Activated gamma-delta T cell treated with Interleukin-2 at 50 U/mL for 16 hours (primary cell): ENCODE results near the gene JARID2.
A peak's percentile ranks its signal among the peaks of the same experiment; 100 is the strongest.

Experiments used
- DNase-seq: peaks from one replicate; pipeline ENCODE4 v3.0.0-alpha.2; 2020

Gene JARID2

DNA sequence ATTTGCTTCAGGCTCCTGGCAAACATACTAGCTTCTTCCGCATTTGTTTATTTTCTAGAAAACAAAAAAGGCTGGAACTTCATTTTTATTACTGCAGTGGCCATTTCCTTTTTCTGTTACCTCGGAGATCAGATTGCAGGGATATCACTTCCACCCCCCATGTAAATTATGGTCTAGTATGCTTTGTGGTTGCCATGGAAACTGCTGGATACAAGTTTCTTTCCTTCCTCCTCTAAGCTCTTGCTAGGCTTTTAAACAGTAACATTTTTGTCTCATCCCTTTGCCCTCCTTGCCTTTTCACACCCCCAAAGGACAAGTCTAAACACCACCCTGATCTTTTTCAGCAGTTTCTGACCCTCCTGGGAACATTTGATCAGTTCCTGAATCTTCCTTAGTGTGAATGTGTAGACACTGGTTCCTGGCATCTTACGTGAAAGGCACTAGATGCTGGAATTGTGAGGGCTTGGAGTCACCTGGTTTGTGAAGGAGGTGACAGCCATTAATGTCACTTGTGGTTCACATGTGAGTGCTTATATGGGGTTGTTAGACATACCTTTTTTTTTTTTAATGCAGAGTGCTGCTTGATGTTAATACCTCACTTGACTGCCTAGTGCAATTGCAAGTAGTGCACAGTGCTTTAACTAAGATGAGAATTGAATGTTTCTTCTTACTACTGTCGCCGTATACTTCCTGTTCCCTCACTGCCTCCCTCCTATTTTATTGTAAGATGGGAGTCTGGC lies 181.6 kb downstream of the JARID2 start:
- no peak for DNase-seq

DNA sequence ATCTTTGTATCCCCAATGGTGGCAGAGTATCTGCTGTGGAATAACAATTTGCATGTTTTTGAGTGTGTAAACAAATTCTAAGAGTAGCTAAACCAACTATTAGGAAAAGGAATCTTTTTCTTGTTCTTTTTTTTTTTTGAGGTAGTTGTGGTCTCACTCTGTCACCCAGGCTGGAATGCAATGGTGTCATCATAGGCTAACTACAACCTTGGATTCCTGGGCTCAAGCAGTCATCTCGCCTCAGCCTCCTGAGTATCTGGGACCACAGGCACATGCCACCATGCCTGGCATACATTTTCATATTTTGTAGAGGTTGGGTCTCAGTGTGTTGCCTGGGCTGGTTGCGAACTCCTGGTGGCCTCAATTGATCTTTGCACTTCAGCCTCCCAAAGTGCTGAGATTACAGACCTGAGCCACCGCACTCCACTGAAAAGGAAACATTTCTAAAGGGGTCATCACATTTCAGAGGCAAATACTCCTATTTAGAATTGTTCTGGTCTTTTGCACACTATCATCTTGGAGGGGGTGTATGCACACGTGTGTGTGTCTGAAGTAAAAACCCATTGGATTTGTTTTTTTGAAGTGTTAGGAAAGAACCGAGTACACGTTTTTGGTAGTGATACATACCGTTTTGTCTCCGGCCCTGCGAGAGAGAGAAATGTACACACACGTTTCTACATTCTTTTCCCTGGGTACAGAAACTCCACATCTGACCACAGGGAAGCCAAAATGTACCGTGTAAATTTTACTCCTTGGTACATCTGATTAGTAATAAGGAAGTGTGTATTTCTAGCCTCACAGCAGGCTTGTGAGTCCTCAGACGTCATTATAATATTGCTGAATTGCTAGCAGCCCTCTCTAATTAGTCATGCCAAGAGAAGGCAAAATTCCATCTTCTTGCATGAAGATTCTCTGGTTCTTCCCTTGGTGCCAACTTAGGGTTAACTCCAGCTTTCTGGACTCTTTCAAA lies 183.6 kb downstream of the JARID2 start:
- no peak for DNase-seq

DNA sequence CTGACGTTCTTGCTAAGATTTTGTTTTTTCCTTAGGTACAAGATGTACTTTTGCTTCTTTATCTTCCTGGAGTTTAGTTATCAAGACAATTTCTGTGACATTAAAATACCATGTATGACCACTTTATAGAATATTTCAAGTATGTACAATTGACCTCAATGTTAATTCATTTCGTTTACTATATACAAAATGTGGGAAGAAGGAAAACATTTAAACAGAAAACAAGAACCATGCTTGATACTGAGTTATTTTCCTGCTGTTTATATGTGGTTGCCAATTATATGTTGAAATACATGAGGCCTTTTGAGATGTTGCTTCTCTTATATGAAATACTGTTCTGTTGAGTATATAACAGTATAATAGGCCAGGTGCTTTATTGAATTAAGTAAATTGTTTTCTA lies 184.3 kb downstream of the JARID2 start:
- DNase-seq, result no peak

DNA sequence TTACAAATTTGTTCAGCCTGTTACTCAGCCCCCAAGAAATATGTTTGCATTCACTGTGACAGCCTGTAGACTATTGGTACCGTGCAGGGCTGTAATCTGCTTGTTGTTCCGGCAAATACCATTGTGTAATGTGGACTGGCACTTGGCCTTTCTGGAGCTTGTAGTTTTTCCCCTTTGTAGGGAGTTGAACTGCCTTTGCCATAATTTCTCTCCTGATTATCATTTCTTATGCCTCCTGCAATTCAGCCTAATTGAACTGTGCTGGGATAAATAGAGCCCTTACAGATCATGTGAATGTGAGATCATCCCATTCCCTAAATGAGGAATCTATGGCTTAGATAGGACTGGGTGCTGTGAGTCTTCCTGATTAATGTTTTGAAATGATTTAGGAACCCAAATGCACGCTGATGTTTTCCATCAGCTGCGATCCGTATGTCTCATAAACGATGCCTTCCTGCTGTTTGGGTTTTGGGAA lies 185.1 kb downstream of the JARID2 start:
- no peak for DNase-seq

DNA sequence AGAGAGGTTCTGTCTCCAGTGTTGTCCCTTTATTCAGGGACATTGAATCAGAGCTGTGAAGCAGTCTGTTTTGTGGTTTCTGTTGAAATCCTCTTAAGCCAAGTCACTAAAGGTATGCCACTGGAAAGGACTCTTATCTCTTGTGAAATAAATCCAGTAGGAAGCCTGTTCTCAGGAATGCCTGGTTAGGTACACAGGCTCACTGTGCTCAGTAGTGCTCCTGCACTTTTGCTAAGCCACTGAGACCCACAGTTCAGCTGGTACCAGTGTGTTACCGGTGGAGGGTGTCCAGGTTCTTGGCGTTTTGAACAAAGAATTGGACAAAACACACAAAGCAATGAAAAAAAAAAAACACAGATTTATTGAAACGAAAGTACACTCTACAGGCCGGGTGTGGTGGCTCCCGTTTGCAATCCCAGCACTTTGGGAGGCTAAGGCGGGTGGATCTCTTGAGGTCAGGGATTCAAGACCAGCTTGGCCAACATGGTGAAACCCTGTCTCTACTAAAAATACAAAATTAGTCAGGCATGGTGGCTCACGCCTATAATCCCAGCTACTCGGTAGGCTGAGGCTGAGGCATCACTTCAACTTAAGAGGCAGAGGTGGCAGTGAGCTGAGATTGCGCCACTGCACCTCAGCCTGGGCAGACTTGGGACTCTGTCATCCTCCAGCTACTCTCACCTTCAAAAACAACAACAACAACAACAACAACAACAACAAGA lies 186.1 kb downstream of the JARID2 start:
- DNase-seq, result no peak

DNA sequence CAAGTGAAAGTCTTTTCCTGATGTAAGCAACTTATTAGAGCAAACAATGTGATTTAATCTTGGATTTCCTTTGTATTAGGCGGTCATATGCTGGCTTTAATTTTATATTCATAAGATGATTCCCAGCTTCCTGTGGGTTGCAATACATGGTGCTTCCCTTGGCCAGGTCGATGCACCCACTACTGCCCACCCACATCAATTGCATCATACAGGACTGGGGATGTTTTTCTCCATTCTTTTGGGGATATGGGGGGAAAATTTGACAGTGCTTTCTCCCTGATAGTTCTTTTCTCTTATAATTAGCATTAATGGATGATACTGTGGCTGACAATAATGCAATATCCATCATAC lies 187.6 kb downstream of the JARID2 start:
- DNase-seq, result no peak

DNA sequence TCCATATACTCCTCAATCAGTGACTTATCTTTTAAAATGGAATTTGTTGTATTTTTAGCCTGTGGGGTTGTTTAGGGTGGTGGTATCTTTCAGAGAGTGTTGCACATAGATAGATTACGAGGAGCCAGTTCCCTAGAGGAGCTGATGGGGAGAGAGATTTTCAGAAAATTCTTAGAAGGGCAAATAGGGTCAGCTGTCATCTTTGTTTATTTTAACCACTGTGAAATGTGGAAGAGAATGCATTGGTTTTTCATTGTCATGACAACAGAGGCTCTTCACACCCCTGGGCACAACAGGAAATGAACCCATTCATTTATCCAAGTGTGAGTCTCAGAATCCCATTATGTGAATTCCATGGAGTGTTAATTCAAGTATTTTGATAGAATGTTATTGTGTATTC lies 188.4 kb downstream of the JARID2 start:
- no peak for DNase-seq

DNA sequence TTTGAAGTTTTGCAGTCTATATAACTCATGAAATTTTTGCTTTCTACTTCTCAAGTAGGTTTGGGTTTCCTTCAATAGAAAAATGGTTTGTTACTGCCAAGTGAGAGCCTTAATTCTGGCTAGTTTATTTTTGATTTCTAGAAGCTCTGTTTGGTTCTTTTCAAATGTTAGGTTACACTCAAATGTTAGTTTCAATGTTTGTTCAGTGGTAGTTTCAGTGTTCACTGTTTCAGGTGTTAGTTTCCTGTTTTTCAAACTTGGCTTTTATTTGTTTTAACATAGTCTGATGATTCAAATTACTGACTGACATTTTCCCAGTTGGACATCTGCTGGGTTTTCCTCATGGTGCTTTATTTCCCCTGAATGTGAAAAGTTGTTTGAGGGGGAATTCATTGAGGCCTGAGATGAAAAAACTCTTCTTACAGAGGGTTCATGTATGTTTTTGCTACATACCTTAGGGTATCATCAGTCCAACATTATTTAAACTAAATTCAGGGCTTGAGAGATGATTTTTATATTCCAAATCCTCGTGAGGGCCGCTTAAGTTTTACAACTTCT lies 189.0 kb downstream of the JARID2 start:
- no peak for DNase-seq

DNA sequence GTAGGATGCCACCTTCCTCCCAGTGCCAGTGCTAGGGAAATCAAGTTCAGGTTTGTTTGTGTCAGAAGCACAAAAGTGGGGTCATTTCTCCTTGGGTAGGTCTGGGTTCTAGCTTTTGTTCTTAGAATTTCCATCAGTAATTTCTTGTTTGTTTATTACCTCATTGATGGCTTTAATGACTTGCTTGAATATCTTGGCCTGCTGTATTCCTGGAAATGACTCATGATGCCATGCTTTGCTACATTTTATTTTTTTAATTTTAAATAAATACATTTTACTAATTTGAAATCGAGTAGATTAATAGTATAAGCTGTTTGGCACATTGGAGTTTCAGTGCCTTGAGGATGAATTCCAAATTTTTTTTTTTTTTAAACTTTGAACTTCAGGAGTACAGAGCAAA lies 189.6 kb downstream of the JARID2 start:
- DNase-seq, result no peak

DNA sequence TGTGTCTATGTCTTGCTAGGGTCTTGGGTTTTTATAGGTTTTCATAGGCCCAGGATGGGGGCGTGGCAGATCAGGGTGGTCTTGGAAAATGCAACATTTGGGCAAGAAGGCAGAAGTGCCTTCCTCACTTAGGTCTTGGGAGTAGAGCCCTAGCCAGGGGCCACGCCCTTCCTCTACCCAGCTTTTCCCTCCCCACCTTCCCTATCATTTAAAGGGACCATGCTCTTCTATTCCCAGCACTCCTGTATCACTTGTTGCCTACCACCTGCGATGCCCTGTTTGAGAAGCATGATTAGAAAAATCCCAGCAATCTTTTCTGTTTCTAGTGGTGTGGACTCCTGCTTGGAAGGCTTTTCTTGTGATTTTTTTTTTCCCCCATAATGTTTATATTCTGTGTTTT lies 190.6 kb downstream of the JARID2 start:
- no peak for DNase-seq

DNA sequence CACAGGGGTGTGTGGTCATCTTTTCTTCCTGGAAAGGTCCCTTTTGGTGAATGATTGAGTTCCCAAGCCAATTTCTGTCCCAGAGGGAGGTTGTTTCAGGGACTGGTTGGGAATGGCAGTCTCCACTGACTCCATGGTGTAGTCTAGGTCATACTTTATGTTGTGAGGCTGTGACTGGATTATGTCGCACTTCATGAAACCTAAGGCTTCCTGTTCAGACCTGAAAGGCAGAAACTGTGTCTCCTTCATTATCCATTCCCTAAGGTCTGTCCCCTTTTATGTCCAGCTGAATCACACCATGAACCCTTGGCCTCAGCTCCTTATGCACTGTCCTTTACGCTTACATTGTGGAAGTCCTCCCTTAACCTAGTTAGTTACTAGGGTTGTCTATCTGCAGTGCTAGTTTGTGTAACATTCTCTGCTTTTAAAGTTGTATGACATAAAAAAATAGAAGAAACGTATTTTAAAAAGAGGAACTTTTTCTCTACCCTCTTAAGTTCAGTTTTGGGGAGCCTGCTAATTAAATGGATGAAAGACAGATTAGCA lies 191.3 kb downstream of the JARID2 start:
- DNase-seq, result no peak

DNA sequence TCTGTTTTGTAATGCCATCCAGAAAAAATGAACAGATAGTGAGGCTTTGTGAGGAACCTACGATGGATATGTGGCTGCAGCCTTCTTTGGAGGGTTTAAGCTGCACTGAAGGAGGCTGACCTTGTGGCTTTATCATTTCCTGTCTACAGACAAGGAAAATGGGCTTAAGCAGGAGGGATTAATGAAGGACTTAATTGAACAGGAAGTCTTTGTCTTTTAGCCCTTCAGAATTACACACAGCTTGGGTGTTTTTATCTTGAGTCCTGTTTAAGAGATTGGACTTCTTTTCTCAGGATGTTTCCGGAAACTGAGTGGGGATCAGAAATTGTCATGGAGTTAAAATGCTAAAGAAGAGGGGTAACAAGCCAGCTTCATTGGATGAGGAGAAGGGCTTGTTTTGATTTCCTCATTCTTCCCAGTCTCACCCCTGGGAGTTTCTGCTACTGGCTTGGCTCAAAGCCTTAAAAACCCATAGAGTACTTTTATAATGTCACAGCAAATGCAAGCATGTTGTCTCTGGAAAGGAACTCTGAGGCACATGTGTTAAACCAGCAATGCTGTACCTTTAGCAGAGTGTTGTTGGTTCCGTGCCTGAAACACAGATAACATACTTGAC lies 193.6 kb downstream of the JARID2 start:
- no peak for DNase-seq

DNA sequence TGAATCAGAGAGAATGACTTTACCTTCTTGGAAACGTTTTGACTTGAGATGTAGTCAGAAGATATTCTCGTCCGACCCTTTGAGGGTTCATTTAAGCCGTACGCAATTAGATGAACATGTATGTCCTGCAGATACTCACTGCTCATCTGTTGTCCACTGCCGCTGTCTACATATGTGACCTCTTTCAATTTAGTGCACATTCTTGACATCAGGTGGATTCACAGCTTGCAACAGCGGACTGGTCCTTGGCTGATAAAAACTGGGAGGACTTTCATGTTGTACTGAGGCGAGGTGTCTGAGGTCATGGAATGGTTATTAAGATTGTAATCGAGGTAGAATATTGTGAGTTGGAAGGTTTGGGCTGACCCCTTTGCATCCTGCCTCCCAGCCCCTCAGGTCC lies 194.2 kb downstream of the JARID2 start:
- no peak for DNase-seq

DNA sequence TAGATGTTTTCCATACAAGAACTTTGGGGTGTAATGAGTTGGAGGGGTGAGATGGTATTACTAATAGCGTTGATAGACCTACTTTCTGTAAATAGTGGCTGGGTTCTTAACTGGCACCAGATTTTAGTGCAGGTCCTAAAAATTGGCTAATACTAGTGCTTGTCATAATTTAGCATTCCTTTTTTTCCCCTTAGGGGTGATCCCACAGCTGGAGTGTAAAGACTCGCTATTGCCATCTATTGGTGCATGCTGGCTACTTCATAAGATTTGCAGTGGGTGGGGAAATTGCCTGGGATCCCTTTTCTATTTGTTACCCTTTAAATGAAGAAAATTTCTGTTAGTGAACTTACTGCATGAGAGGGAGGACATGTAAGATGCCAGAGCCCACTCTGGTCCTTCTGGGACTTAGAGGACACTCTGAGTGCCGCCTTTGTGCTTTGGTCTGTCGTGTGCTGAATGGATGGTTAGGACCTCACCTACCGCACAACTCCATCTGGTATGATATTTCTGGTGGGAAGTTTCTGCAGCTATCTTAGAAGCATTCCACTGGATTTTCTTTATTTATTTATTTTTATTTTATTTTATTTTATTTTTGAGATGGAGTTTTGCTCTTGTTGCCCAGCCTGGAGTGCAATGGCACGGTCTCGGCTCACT lies 195.5 kb downstream of the JARID2 start:
- peak; percentile 28 for DNase-seq

DNA sequence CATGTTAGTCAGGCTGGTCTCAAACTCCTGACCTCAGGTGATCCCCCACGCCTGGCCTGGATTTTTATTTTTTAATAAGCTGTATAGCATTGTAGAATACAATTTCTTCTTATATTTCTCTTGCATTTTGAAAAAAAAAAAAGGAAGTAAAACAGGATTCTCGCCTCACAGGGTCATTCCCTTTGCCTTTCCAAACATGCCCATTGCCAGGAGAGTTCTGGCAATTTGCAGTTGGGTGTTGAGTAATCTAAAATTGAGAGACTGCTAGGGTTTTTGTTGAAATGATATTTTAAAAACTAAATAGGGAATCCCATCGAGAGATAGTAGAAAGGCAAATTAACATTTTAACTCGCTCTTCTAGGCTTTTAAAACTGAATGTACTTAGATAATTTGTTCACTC lies 196.1 kb downstream of the JARID2 start:
- no peak for DNase-seq

DNA sequence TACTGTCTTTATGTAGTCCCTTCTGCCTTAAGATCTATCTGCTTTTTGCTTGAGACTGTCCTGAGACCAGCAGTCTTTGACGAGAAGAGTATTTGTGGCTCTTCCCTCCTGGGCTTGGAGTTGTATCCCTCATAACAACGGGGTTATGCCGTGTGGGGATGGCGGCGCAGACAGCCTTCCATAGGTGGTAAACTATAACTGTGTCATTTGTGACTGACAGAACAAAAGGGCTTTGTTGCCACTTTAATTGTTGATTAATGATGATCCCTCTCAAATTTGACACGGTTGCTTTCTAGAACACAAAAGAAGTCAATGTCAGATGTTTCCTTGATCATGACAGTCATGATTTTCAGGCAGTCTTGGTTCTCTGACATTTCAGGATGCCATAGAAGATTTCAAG lies 196.6 kb downstream of the JARID2 start:
- DNase-seq, result no peak

DNA sequence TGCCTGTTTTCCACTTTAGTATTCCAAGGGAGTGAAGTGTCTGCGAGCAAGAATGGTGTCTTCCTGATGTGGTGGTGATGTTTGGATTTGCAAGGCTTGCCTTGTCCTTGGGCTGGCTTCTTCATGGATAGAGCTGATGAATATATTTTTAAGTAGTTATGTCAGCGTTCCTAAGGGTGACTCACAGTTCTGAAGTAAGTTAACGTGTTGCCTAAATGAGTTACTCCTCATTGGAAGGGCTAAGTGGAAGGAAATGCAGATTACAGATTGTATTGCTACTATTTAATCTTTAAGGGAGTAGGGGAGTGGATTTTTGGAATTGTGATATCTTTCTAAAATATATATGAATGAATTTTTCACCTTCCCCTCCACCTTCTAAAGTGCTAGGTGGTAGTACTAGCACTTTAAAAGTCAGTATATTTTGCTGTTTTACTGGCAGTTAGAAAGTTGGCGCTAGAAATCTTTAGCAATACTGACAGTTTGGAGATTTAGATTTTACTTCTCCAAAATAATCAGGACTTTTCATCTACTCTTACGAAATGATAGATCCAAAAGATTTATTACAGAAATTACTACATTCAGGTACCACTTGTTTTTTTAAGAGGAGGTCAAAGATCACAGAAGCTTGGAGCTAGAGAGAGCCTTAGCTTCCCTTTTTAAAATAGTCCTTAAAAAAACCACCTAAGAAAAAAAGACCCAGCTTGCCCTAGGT lies 197.4 kb downstream of the JARID2 start:
- no peak for DNase-seq

DNA sequence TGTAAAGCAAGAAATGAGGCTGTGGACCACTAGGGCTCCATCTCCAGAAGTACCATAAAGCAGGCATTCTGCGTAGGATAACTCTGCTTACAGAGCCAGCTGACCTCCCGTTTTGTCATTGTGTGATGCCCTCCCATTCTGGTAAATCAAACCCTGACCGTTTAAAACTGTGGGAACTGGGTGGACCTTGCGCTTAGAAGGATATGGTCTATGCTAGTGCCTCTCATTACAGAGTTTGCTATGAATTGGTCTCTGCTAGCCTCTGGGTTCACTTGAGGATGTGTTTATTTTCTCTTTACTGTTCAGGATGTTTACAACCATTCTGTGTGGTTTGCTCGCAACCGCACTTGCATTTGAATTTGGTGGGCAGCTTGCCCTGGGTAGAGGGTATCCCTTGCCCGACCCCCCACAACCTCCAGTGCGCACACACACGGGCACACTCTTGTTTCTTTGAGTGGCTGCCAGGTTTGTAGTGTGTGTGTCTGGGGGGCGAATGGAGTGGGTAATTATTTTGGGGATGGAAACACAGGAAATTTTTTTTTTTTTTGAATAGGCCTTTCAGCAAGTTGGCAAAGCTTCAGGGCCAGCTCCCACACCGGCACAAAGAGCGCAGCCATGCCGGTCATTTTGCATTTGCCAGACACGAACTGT lies 198.3 kb downstream of the JARID2 start:
- peak; percentile 15 for DNase-seq

DNA sequence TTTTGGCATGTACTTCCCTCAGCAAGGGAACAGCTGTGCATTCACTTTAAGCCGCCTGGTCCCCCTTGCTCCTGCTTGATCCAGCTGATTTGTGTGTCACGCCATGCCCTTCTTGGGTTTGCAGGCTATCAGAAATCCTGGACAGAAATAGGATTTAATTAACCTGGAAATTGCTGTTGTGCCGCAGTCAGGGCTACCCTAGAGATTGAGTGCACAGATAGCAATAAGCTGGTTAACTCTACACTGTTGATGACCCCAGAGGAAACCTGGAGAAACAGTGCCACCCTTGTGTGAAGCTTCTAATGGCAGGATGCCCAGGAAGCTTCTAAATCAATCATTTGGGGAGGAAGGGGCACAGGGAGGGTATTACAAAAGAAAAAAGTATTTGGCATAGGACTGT lies 199.0 kb downstream of the JARID2 start:
- DNase-seq, result peak; percentile 11

DNA sequence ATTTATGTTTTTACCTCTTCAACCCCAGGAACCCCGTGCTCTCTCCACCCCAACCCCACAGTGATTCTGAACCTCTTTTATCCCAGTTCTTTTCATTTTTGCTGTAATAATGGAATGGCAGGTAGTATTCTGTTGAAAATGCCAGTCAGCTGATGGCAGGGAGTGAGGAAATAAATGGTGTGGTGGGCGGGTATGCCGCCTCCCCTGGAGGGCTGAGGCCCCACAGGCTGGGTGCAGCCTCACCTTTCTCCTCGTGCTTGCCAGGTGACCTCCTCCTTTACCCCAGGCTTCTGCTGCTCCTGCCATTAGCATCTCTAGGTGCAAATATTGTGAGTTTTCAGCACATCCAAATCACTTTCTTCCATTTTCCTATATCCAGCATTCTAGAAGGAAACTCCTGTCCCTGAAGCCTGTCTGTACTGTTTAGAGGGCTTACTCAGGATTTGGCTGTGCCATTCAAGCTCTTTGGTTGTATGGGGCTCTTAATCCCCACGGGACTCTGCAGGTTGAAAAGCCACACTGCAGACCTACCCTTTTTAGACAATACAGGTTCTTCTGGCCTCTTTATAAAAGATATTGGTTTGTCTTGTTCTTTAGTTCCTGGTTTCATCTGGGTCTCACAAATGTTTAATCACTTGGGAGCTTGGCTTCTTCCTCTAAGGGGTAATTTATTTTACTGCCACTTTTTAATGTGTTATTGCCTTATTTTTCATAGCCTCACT lies 201.8 kb downstream of the JARID2 start:
- no peak for DNase-seq
